ENCODE data around the gene TMPRSS11A. TPM values are rescaled to one million over a fixed set of nuclear protein-coding genes. Genes with fewer than 3 reads are reported as not detected.

Gene TMPRSS11A
- total RNA-seq, 1 donor from 2014 or later: not detected

GRCh38 chr4:67928546-67928945 is 34.7 kb downstream of the TMPRSS11A start:
- TF ChIP-seq CTCF (IDR thresholded peaks at IDR 0.05; ENCODE audit: insufficient read depth, low read length, severe bottlenecking): no peak
- no peaks in the 10 kb centered on the region for H3K27me3 ChIP-seq (ENCODE audit: control insufficient read depth, insufficient read depth, low read length)
- peak; percentile 73 for DNase-seq (ENCODE audit: low read depth)

GRCh38 chr4:67927251-67927650 is 36.0 kb downstream of the TMPRSS11A start:
- FAIRE-seq: no peak

More at GRCh38 chr4:67928546-67928945, 34.7 kb downstream of the TMPRSS11A start:
- no peak for FAIRE-seq
- Histone ChIP-seq H3K4me3 (ENCODE audit: low read depth, low read length) (no peak overlapping the region), H3K36me3 (ENCODE audit: control insufficient read depth, insufficient read depth, low read length) (no peaks in the 10 kb centered on the region)

GRCh38 chr4:67926485-67926884 is 36.8 kb downstream of the TMPRSS11A start:
- Histone ChIP-seq H3K4me3 (ENCODE audit: low read depth, low read length) (no peak overlapping the region), H3K27me3 (ENCODE audit: control insufficient read depth, insufficient read depth, low read length) (no peaks in the 10 kb centered on the region), H3K36me3 (ENCODE audit: control insufficient read depth, insufficient read depth, low read length) (no peaks in the 10 kb centered on the region)
- FAIRE-seq (no peak), DNase-seq (ENCODE audit: low read depth) (no peak)
- no peak for TF ChIP-seq CTCF (IDR thresholded peaks at IDR 0.05; ENCODE audit: insufficient read depth, low read length, severe bottlenecking)

More at GRCh38 chr4:67927251-67927650, 36.0 kb downstream of the TMPRSS11A start:
- no peak for DNase-seq (ENCODE audit: low read depth)
- Histone ChIP-seq H3K36me3 (ENCODE audit: control insufficient read depth, insufficient read depth, low read length) (no peaks in the 10 kb centered on the region), H3K27me3 (ENCODE audit: control insufficient read depth, insufficient read depth, low read length) (no peaks in the 10 kb centered on the region), H3K4me3 (ENCODE audit: low read depth, low read length) (no peak overlapping the region)
- no peak for TF ChIP-seq CTCF (IDR thresholded peaks at IDR 0.05; ENCODE audit: insufficient read depth, low read length, severe bottlenecking)

GRCh38 chr4:67922697-67923096 is 40.6 kb downstream of the TMPRSS11A start:
- H3K27me3 ChIP-seq (ENCODE audit: control insufficient read depth, insufficient read depth, low read length): no peaks in the 10 kb centered on the region
- no peak for DNase-seq (ENCODE audit: low read depth)
- no peak for FAIRE-seq

GRCh38 chr4:67918428-67918827 is 44.9 kb downstream of the TMPRSS11A start:
- H3K4me3 ChIP-seq (ENCODE audit: low read depth, low read length): no peak overlapping the region
- no peaks in the 10 kb centered on the region for H3K36me3 ChIP-seq (ENCODE audit: control insufficient read depth, insufficient read depth, low read length)
- no peaks in the 10 kb centered on the region for H3K27me3 ChIP-seq (ENCODE audit: control insufficient read depth, insufficient read depth, low read length)
- peak; percentile 33 for DNase-seq (ENCODE audit: low read depth)
- no peak for FAIRE-seq
- TF ChIP-seq CTCF (IDR thresholded peaks at IDR 0.05; ENCODE audit: insufficient read depth, low read length, severe bottlenecking): peak; percentile 58

More at GRCh38 chr4:67922697-67923096, 40.6 kb downstream of the TMPRSS11A start:
- Histone ChIP-seq H3K36me3 (ENCODE audit: control insufficient read depth, insufficient read depth, low read length) (no peaks in the 10 kb centered on the region), H3K4me3 (ENCODE audit: low read depth, low read length) (no peak overlapping the region)
- TF ChIP-seq CTCF (IDR thresholded peaks at IDR 0.05; ENCODE audit: insufficient read depth, low read length, severe bottlenecking): no peak

- Histone ChIP-seq H3K27me3 (ENCODE audit: control insufficient read depth, insufficient read depth, low read length) (no peaks in the 10 kb centered on the region), H3K36me3 (ENCODE audit: control insufficient read depth, insufficient read depth, low read length) (no peaks in the 10 kb centered on the region), H3K4me3 (ENCODE audit: low read depth, low read length) (no peak overlapping the region)
- DNase-seq (ENCODE audit: low read depth): no peak
- FAIRE-seq: peak; percentile 76
- TF ChIP-seq CTCF (IDR thresholded peaks at IDR 0.05; ENCODE audit: insufficient read depth, low read length, severe bottlenecking): no peak
Measured at GRCh38 chr4:67915400-67915966, 47.8 kb downstream of the TMPRSS11A start.

Data from bronchial epithelial cell (primary cell).